Right ventricle myocardium superior (tissue), 1 donor: ENCODE data around the gene NRBP1. TPM values are rescaled to one million over a fixed set of nuclear protein-coding genes. Genes with fewer than 3 reads are reported as not detected.

ENCODE experiments used
- ATAC-seq: fragments of 200-7000 bp; cut with Tn5 transposase; one replicate; pipeline ENCODE4 v1.9.1; 2020; ENCODE audit warnings: mild to moderate bottlenecking; ENCODE audit not compliant: poor library complexity
- DNase-seq: peaks from one replicate; pipeline ENCODE4 v3.0.0-alpha.2; 2020
- intact Hi-C: fragments of 100-400 bp; cut with DNase I; formaldehyde crosslinking; loops from one replicate; pipeline ENCODE4 v1.11.2; 2022
- total RNA-seq: library from RNA; stranded (reverse); fragmentation: NEBNext Ultra II Directional; extraction: Animal tissue kit (Norgen Biotek cat#: 25700); gene quantifications from one replicate; pipeline ENCODE4 v1.2.1, GENCODE V29; 2021
- donor health status: DM: no; HTN: yes; CAD: no; lungs with severe emphysema.

Gene NRBP1
- total RNA-seq, 1 donor from 2014 or later: 50.8 TPM

DNA sequence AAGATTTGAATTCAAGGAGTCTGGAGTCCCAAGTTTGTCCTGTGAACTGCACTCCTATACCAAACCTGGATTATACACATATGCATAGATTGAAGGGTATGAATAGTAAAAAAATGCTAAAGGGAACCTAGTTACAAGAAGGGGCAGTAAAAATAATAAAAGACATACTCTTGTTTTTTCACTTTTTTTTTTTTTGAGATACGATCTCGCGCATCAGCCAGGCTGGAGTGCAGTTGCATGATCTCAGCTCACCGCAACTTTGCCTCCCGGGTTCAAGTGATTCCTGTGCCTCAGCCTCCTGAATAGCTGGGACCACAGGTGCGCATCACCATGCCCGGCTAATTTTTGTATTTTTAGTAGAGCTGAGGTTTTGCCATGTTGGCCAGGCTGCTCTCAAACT is 36.0 kb downstream of the NRBP1 start:
- intact Hi-C loops: no loop called here
- DNase-seq: no peak
- ATAC-seq: no peak

DNA sequence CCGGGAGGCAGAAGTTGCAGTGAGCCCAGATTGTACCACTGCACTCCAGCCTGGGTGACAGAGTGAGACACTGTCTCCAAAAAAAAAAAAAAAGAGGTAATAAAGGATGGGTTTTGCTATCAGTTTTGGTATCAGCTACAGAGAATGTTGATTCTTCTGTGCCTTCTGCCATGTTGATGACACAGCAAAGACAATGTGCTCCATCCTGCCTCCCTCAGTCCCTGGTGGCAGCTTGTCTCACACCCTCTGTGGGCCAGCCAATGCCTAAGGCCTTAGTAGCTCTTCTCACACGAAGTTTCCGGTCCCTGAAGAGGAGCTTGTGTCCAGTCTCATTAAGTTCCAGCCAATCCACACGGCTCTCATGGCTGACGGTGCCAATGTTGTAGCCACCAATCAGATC is 43.5 kb downstream of the NRBP1 start:
- no peak for DNase-seq
- ATAC-seq: no peak
- intact Hi-C loops: no loop called here

DNA sequence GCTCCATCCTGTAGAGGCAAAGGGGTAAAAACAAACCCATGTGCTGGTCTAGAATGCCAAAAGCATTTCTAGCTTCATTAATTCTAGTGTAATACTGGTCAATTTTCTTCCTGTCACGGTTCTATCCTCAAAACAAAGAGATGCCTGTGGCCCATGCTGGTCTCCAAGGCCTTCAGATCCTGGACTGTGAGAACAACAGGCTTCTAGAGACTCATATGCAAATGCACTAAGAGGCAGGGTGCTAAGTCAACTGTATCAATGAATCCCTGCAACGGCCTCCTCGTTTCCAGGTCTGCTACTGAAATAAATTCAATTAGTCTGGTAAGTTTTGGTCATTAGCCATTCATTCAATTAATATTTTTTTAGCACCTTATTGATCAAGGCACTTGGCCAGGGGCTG is 57.1 kb downstream of the NRBP1 start:
- no peak for ATAC-seq
- intact Hi-C loops: loop anchor here (5.0 to 10.0 kb wide), 2 partner anchors 53 to 139 kb away; partner anchors contain the start of genes CCDC121 and GPN1
- no peak for DNase-seq

DNA sequence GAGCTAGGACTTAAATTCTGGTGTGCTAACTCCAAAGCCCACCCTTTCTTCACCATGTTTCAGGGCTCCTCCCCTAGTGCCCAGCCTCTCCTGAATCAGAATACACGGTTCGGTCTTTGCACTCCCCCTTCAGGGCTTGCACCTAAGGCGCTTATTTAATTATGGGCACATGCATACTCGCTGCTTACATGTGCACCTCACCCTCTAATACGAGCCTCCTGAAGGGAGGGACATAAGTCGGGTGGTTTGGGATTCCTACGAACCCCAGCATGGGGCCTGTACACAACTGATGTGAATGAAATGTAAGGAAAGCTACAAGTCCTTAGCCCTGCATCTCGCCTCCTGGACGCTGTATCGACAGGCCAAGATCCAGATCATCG is 60.7 kb downstream of the NRBP1 start:
- DNase-seq (no peak), ATAC-seq (peak; percentile 22)
- intact Hi-C loops: loop anchor here (5.0 to 10.0 kb wide), 2 partner anchors 57 to 136 kb away; partner anchors contain the start of genes CCDC121 and GPN1

DNA sequence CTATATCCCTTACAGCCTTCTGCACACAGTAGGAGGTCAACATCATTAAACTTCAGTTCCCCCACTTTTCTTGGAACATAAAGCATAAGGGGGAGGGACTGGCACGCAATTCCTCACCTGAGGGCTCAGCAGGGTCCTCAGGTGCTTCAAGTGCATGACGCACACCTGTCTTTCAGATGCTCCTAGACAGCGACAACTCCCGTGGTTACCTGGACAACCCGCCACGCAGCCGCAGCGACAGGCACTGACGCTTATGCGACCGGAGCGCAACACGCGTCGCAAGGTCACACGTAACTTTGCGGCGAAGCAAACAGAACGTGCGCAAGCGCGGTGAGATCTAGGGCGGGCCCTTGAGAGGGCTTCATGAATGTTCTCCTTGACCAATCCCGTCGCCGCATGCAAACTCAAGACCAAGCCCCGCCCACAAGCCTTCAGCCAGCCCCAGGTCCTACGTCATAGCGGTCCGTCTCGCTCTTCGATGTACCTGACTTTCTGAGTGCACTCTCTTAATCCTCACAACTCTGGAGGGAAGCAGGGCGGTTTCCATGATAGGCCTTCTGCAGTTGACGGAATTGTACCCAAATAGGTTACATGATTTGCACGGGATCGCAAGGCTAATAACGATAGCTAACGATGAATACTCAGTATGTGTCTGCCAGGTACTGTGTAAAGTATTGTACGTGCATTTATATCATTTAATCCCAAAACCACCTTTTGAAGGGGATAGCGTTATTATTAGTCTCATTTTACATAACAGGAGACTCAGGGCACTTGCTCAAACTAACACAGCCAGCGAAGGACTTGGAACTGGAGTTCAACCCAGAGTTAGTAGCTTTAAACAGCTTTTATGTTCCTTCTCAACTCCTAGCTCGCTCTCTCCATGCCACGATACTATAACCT is 61.3 kb downstream of the NRBP1 start, which contains the start of gene IFT172:
IFT172 (minus strand) TSS at position 246 of the 900 bp plus-strand sequence; CDS start at position 156, 90 bp downstream.
- DNase-seq: peak; percentile 99
- ATAC-seq: peak; percentile 99
- intact Hi-C loops: loop anchor here (5.0 to 10.0 kb wide), 2 partner anchors 57 to 135 kb away; partner anchors contain the start of genes CCDC121 and GPN1

Other genes with a start within 250 kb of the NRBP1 start
- gene ATRAID, start 216.6 kb upstream of the NRBP1 start, total RNA-seq: 109 TPM
- 12.3 TPM for gene SLC5A6, start 216.4 kb upstream of the NRBP1 start, total RNA-seq
- gene CAD, start 211.3 kb upstream of the NRBP1 start, total RNA-seq: 8.6 TPM
- gene SLC30A3, start 165.6 kb upstream of the NRBP1 start, total RNA-seq: 10.4 TPM
- gene DNAJC5G, start 153.2 kb upstream of the NRBP1 start, total RNA-seq: 2.3 TPM
- 301 TPM for gene TRIM54, start 146.2 kb upstream of the NRBP1 start, total RNA-seq
- gene UCN, start 120.2 kb upstream of the NRBP1 start, total RNA-seq: 0.59 TPM
- 37.2 TPM for gene MPV17, start 105.5 kb upstream of the NRBP1 start, total RNA-seq
- 14.6 TPM for gene GTF3C2, start 71.9 kb upstream of the NRBP1 start, total RNA-seq
- 37.4 TPM for gene EIF2B4, start 58.3 kb upstream of the NRBP1 start, total RNA-seq
- 55.6 TPM for gene SNX17, start 58.0 kb upstream of the NRBP1 start, total RNA-seq
- gene ZNF513, start 47.9 kb upstream of the NRBP1 start, total RNA-seq: 6.0 TPM
- 34.3 TPM for gene PPM1G, start 19.0 kb upstream of the NRBP1 start, total RNA-seq
- gene KRTCAP3, start 13.8 kb downstream of the NRBP1 start, total RNA-seq: 0.24 TPM
- 20.3 TPM for gene IFT172, start 61.1 kb downstream of the NRBP1 start, total RNA-seq
- 2.0 TPM for gene FNDC4, start 66.6 kb downstream of the NRBP1 start, total RNA-seq
- gene GCKR, start 68.2 kb downstream of the NRBP1 start, total RNA-seq: not detected
- 16.6 TPM for gene ZNF512, start 154.4 kb downstream of the NRBP1 start, total RNA-seq
- gene CCDC121, start 200.4 kb downstream of the NRBP1 start, total RNA-seq: 6.1 TPM
- 18.0 TPM for gene GPN1, start 200.4 kb downstream of the NRBP1 start, total RNA-seq
- gene SUPT7L, start 235.0 kb downstream of the NRBP1 start, total RNA-seq: 24.2 TPM
- gene SLC4A1AP, start 235.3 kb downstream of the NRBP1 start, total RNA-seq: 18.5 TPM